ENCODE measurements around the gene RXRA. TPM values are rescaled to one million over a fixed set of nuclear protein-coding genes. Genes with fewer than 3 reads are reported as not detected.

RXRA gene
- total RNA-seq, 1 donor from 2014 or later: 52.4 TPM

DNA sequence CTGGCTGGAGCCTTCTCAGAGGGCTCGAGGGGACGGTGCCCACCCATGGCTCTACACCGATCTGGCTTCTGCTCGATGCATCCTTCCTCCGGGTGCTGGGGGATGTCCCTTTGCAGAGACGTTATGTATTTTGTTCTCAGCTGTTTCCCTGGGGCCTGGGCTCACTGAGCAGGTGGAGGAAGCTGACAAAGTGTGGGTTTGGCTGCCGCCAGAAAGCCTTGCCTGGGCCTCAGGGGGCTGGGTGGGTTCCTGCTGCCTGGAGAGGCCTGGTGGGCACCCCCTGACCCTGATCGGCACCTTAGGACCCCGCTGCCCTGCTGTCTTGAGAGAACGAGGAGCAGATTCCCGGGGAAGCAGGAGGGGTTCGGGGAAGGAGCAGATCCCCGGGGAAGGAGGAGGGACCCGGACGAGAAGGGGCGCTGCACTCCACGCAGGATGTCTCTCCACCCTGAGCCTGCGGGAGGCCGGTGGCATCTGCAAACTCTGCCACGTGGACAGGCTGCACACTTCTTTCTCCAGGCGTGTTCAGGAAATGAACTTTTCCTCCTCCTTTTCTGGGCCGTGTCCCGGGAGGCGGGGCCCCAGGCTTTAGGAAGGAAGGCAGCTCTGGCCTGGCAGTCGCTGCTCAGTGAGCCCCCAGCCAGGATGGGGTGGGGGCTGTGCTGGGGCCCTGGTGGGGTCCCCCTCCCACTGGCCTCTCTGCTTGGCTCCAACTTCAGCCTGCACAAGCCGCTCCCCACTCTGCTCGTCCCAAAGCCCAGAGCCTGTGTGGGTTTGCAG, 148.9 kb downstream of the RXRA start:
- ATAC-seq: peak; percentile 61

- ATAC-seq: no peak
Observed at GRCh38 chr9:134476272-134476941, 150.2 kb downstream of the RXRA start.

GRCh38 chr9:134476942-134477335, 150.7 kb downstream of the RXRA start:
- no peak for ATAC-seq

DNA sequence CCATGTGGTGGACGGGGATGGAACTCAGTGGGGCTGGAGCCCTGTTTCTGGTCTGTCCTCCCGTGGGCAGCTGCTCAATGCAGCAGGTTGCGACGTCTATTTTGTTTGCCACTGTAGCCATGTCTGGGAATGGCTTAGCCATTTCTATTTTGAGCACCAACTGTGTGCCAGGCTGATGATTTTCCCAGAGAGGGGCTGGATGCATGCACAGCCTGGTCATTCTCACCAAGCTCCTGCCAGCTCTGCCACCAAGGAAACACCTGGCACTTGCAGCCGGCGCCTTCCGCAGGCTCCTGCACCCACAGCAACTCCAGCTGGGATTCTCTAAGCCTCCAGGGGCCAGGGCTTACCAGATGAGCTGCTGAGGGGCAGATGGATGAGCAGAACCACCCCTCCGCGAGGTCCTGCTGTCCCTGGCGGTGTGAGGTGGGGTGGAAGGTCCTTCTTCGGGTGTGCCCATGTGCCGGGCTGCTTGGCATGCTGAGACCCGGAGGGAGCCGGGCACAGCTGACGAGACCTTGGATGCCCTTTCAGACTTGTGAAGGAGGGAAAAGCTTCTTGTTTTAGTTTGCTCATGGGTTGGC, 151.2 kb downstream of the RXRA start:
- ATAC-seq: no peak

GRCh38 chr9:134477927-134478326, 151.7 kb downstream of the RXRA start:
- no peak for ATAC-seq

GRCh38 chr9:134481762-134482161, 155.5 kb downstream of the RXRA start:
- no peak for ATAC-seq

DNA sequence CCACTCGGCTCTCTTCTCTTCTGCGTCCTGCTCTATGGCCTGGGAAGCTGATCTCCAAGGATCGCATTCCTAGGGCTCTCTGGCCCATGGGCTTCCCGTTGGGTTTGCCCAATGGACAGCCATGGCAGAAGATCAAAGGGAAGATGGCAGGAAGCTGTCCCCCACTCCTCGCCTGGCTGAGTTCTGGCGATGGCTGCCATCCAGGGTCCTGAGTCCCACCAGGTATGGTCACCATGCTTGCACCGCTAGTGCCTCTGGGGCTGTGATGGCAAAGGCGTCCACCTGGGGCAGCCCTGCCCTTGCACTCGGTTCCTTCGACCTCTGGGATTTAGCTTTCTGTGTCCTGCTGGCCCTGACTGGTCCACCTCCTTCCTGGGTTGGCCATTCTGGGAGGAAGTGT, 156.0 kb downstream of the RXRA start:
- ATAC-seq: no peak

DNA sequence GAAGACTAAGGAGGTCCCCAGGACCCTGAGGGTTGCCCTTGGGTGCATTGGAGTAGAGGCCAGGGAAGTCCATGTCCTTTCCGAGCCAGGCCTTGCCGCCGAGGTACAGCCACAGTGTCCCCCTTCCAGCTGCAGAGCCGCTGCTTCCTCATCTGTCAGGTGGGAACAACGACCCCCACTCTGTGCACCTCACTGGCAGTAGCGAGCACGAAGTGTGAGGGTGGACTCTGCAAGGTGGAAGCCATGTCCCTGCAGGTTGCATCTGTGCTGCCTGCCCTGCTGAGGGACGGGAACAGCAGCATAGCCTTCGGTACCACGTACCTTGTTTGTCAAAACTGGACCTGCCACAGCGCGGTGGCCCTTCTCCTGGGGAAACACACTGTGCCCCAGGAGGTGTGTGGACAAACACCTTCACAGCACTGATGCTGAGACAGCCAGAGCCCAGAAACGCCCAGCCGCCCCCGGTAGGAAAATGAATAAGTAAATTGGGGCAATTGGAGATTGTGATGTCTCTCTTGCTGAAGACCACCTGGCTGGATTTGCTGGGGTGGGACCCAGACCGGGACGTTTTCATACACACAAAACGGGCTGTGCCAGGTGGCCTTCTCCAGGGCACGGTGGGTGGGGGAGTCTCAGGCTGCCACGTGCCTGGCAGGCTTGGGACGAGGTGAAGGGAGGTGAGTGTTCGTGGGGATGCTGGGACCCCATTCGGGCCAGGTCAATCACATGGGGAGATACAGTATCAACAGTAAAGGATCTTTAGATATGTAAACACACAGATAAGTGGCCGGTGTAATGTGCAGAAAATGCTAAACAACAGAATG, 157.3 kb downstream of the RXRA start:
- no peak for ATAC-seq

GRCh38 chr9:134484479-134484878, 158.2 kb downstream of the RXRA start:
- no peak for ATAC-seq

DNA sequence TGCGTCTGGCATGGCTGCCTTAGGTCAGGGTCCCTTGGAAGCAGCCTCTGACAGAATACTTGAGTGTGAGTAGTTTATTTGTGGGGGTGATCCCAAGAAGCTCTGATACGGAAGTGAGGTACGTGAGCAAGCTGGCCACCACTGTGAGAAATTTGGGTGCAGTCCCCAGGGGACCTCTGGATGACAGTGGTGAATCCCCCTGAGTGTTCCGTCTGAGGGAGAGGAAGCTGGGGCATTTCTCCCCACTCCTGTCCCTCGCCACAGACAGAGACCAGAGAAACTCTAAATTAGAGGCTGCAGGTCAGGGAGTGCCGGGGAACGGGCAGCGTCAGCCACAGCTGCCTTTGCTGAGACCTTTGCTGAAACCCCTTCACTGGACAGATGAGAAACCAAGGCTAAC, 159.4 kb downstream of the RXRA start:
- ATAC-seq: no peak

GRCh38 chr9:134486143-134486591, 159.9 kb downstream of the RXRA start:
- ATAC-seq: no peak

- no peak for ATAC-seq
Observed at GRCh38 chr9:134486596-134486995, 160.3 kb downstream of the RXRA start.

Other genes starting within 250 kb of the RXRA start
- gene WDR5, start 190.4 kb upstream of the RXRA start, total RNA-seq: 26.6 TPM
- 85.2 TPM for gene RNU6ATAC, start 161.9 kb upstream of the RXRA start, total RNA-seq